NCI-H82 (cell line): ENCODE measurements around the gene SPATA20.

Source experiments
- DNase-seq: peaks from one replicate; lab custom pipeline; 2025; lab: John Stamatoyannopoulos, UW

Gene SPATA20

GRCh38 chr17:50520483-50520882 lies 26.5 kb upstream of the SPATA20 start:
- no peak for DNase-seq

- DNase-seq, result no peak
These were observed 25.5 kb upstream of the SPATA20 start for GRCh38 chr17:50521514-50521913.

- DNase-seq, result no peak
These were observed 24.2 kb upstream of the SPATA20 start for GRCh38 chr17:50522766-50523165.

- DNase-seq, result no peak
These were observed 23.8 kb upstream of the SPATA20 start for GRCh38 chr17:50523208-50523607.

- DNase-seq, result no peak
These were observed 22.1 kb upstream of the SPATA20 start for GRCh38 chr17:50524838-50525237.

GRCh38 chr17:50527155-50527762 lies 19.7 kb upstream of the SPATA20 start:
- DNase-seq, result no peak

GRCh38 chr17:50527949-50528474 lies 19.0 kb upstream of the SPATA20 start:
- DNase-seq, result no peak

- DNase-seq, result no peak
These were observed 17.1 kb upstream of the SPATA20 start for GRCh38 chr17:50529849-50530248.

- DNase-seq, result no peak
These were observed 15.4 kb upstream of the SPATA20 start for GRCh38 chr17:50531428-50532025.

GRCh38 chr17:50532452-50533024 lies 14.4 kb upstream of the SPATA20 start, which contains the start of gene EPN3:
Gene EPN3, plus strand, starts transcription at chr17:50532735. Its CDS starts 3,822 bp downstream, at chr17:50536557.
- DNase-seq, result no peak

- DNase-seq, result no peak
These were observed 13.8 kb upstream of the SPATA20 start for GRCh38 chr17:50533185-50533584.

GRCh38 chr17:50533720-50534148 lies 13.2 kb upstream of the SPATA20 start:
- no peak for DNase-seq

GRCh38 chr17:50534222-50534978 lies 12.6 kb upstream of the SPATA20 start:
- DNase-seq, result peak; percentile 42

- DNase-seq, result no peak
These were observed 12.0 kb upstream of the SPATA20 start for GRCh38 chr17:50534979-50535326.

GRCh38 chr17:50535407-50535806 lies 11.6 kb upstream of the SPATA20 start:
- no peak for DNase-seq

GRCh38 chr17:50536683-50537646 lies 10.0 kb upstream of the SPATA20 start:
- DNase-seq, result no peak

GRCh38 chr17:50537721-50538548 lies 9.0 kb upstream of the SPATA20 start:
- DNase-seq, result no peak

GRCh38 chr17:50538549-50539410 lies 8.2 kb upstream of the SPATA20 start:
- no peak for DNase-seq

- no peak for DNase-seq
These were observed 7.0 kb upstream of the SPATA20 start for GRCh38 chr17:50539762-50540559.
